H9 (cell line): ENCODE results near the gene POLR2A. TPM values are rescaled to one million over a fixed set of nuclear protein-coding genes. Genes with fewer than 3 reads are reported as not detected.

Source experiments
- DNase-seq: peaks from one replicate; pipeline ENCODE4 v3.0.0-alpha.2; 2017
- H2AFZ ChIP-seq: one replicate; pipeline ENCODE4 v1.6.1; 2013; ENCODE audit warnings: mild to moderate bottlenecking, low read length, control low read depth, moderate library complexity
- H2AK5ac ChIP-seq: 2 replicates; pipeline ENCODE4 v1.6.1; 2013; ENCODE audit warnings: low read length, control low read depth, mixed read lengths; ENCODE audit not compliant: insufficient read length
- H2BK120ac ChIP-seq: one replicate; pipeline ENCODE4 v1.6.1; 2013; ENCODE audit warnings: low read depth, mild to moderate bottlenecking, low read length, control low read depth, inconsistent platforms; ENCODE audit not compliant: poor library complexity, severe bottlenecking
- H2BK12ac ChIP-seq: 2 replicates; pipeline ENCODE4 v1.6.1; 2013; ENCODE audit warnings: low read length, control low read depth, mixed read lengths, low read depth; ENCODE audit not compliant: insufficient read length
- H2BK15ac ChIP-seq: 2 replicates; pipeline ENCODE4 v1.6.1; 2013; ENCODE audit warnings: low read depth, low read length, control low read depth
- H2BK20ac ChIP-seq: one replicate; pipeline ENCODE4 v1.6.1; 2013; ENCODE audit warnings: low read depth, mild to moderate bottlenecking, low read length, control low read depth, inconsistent platforms; ENCODE audit not compliant: poor library complexity, severe bottlenecking
- H2BK5ac ChIP-seq: 2 replicates; pipeline ENCODE4 v1.6.1; 2013; ENCODE audit warnings: low read length, control low read depth, mixed read lengths; ENCODE audit not compliant: insufficient read length
- H3K14ac ChIP-seq: 2 replicates; pipeline ENCODE4 v1.6.1; 2013; ENCODE audit warnings: low read length, control low read depth; ENCODE audit not compliant: insufficient read depth
- H3K18ac ChIP-seq: 2 replicates; pipeline ENCODE4 v1.6.1; 2013; ENCODE audit warnings: low read depth, mild to moderate bottlenecking, mixed read lengths, low read length, control low read depth; ENCODE audit not compliant: insufficient read length
- H3K23ac ChIP-seq: 2 replicates; pipeline ENCODE4 v1.6.1; 2013; ENCODE audit warnings: low read length, control low read depth, mixed read lengths, low read depth; ENCODE audit not compliant: insufficient read length
- H3K23me2 ChIP-seq: 2 replicates; pipeline ENCODE4 v1.6.1; 2013; ENCODE audit warnings: low read depth, mild to moderate bottlenecking, mixed read lengths, low read length, control low read depth; ENCODE audit not compliant: insufficient read length, poor library complexity, severe bottlenecking
- H3K27ac ChIP-seq: 2 replicates; pipeline ENCODE4 v1.5.1; 2013; ENCODE audit warnings: low read length, control low read depth, mixed read lengths, low read depth; ENCODE audit not compliant: insufficient read length
- H3K27me3 ChIP-seq: 2 replicates; pipeline ENCODE4 v1.6.1; 2013; ENCODE audit warnings: low read length, control low read depth, inconsistent platforms; ENCODE audit not compliant: insufficient read depth
- H3K4ac ChIP-seq: 2 replicates; pipeline ENCODE4 v1.6.1; 2013; ENCODE audit warnings: low read depth, mild to moderate bottlenecking, control low read depth, inconsistent platforms, low read length, moderate library complexity
- H3K4me1 ChIP-seq: 2 replicates; pipeline ENCODE4 v1.6.1; 2013; ENCODE audit warnings: low read length, control low read depth, inconsistent platforms; ENCODE audit not compliant: insufficient read depth
- H3K4me2 ChIP-seq: 2 replicates; pipeline ENCODE4 v1.6.1; 2013; ENCODE audit warnings: low read length, control low read depth, mixed read lengths; ENCODE audit not compliant: insufficient read length, insufficient read depth
- H3K56ac ChIP-seq: 2 replicates; pipeline ENCODE4 v1.6.1; 2013; ENCODE audit warnings: low read depth, mild to moderate bottlenecking, mixed read lengths, low read length, control low read depth; ENCODE audit not compliant: insufficient read length
- H3K79me1 ChIP-seq: 2 replicates; pipeline ENCODE4 v1.6.1; 2013; ENCODE audit warnings: low read depth, mild to moderate bottlenecking, moderate library complexity, low read length, control low read depth, inconsistent platforms; ENCODE audit not compliant: insufficient read depth, poor library complexity, severe bottlenecking
- H3K79me2 ChIP-seq: 2 replicates; pipeline ENCODE4 v1.6.1; 2013; ENCODE audit warnings: low read length, control low read depth, inconsistent platforms; ENCODE audit not compliant: insufficient read depth
- H3K9ac ChIP-seq: 2 replicates; pipeline ENCODE4 v1.6.1; 2013; ENCODE audit warnings: low read length, control low read depth, mixed read lengths; ENCODE audit not compliant: insufficient read length; ENCODE audit errors: extremely low read depth
- H3K9me3 ChIP-seq: one replicate; pipeline ENCODE4 v1.6.1; 2013; ENCODE audit warnings: low read depth, low read length, inconsistent platforms; ENCODE audit not compliant: control insufficient read depth
- H3T11ph ChIP-seq: one replicate; pipeline ENCODE4 v1.6.1; 2013; ENCODE audit warnings: mild to moderate bottlenecking, low read length, control low read depth, inconsistent platforms
- H4K20me1 ChIP-seq: one replicate; pipeline ENCODE4 v1.6.1; 2013; ENCODE audit not compliant: control insufficient read depth, insufficient read length, insufficient read depth
- H4K5ac ChIP-seq: 2 replicates; pipeline ENCODE4 v1.6.1; 2013; ENCODE audit warnings: low read depth, mild to moderate bottlenecking, mixed read lengths, low read length, control low read depth; ENCODE audit not compliant: insufficient read length
- H4K8ac ChIP-seq: replicated peaks from 2 replicates; pipeline ENCODE4 v1.6.1; 2013; ENCODE audit warnings: low read length, control low read depth, mixed read lengths, low read depth; ENCODE audit not compliant: insufficient read length
- H4K91ac ChIP-seq: 2 replicates; pipeline ENCODE4 v1.6.1; 2013; ENCODE audit warnings: low read depth, mild to moderate bottlenecking, moderate library complexity, mixed read lengths, low read length, control low read depth; ENCODE audit not compliant: insufficient read length
- H3K27ac Mint-ChIP-seq, 3 experiments: 2 replicates in 2 of 3; 3 replicates in 1 of 3; pipeline ENCODE4 v1.8.0; 2020 to 2021; ENCODE audit warnings: mixed read lengths in 3 of 3, mild to moderate bottlenecking in 1 of 3, moderate library complexity in 1 of 3
- H3K27me3 Mint-ChIP-seq: 2 replicates; pipeline ENCODE4 v1.8.0; 2021; ENCODE audit warnings: low read depth, mild to moderate bottlenecking, moderate library complexity, mixed read lengths
- H3K36me3 Mint-ChIP-seq, 3 experiments: 2 replicates in 2 of 3; 3 replicates in 1 of 3; pipeline ENCODE4 v1.8.0; 2020 to 2021; ENCODE audit warnings: low read depth in 3 of 3, mixed read lengths in 3 of 3; ENCODE audit not compliant: insufficient read depth in 1 of 3
- H3K4me1 Mint-ChIP-seq, 2 experiments: 2 replicates each; pipeline ENCODE4 v1.8.0; 2020; ENCODE audit warnings: mixed read lengths in 2 of 2
- H3K4me3 Mint-ChIP-seq, 2 experiments: 2 replicates in 1 of 2; 3 replicates in 1 of 2; pipeline ENCODE4 v1.8.0; 2020 to 2021; ENCODE audit warnings: mild to moderate bottlenecking in 2 of 2, mixed read lengths in 2 of 2, moderate library complexity in 1 of 2
- H3K9me3 Mint-ChIP-seq, 2 experiments: 2 replicates in 1 of 2; 3 replicates in 1 of 2; pipeline ENCODE4 v1.8.0; 2020; ENCODE audit warnings: mild to moderate bottlenecking in 2 of 2, mixed read lengths in 2 of 2, moderate library complexity in 1 of 2
- WGBS: extraction: QIAGEN DNeasy Blood & Tissue Kit; methylation state at CpG from one replicate; pipeline ENCODE4 v1.1.7; 2013; ENCODE audit warnings: missing lambda C conversion rate, low lambda C conversion rate, mixed read lengths; ENCODE audit not compliant: insufficient read length; ENCODE audit errors: extremely low coverage; 5-methylcytosine and 5-hydroxymethylcytosine counted together
- total RNA-seq: library from RNA; stranded (reverse); gene quantifications from 2 replicates; pipeline ENCODE4 v1.2.1, GENCODE V29; 2021
- TF ChIP-seq, protein P1 (sequence below): fragments of 200-600 bp; sonication (generic); conservative IDR thresholded peaks from 3 replicates; pipeline ENCODE4 v1.8.0; 2021; ENCODE audit warnings: antibody characterized with exemption, mild to moderate bottlenecking

Gene POLR2A
- total RNA-seq, 1 experiment from 2014 or later = 153 TPM

DNA sequence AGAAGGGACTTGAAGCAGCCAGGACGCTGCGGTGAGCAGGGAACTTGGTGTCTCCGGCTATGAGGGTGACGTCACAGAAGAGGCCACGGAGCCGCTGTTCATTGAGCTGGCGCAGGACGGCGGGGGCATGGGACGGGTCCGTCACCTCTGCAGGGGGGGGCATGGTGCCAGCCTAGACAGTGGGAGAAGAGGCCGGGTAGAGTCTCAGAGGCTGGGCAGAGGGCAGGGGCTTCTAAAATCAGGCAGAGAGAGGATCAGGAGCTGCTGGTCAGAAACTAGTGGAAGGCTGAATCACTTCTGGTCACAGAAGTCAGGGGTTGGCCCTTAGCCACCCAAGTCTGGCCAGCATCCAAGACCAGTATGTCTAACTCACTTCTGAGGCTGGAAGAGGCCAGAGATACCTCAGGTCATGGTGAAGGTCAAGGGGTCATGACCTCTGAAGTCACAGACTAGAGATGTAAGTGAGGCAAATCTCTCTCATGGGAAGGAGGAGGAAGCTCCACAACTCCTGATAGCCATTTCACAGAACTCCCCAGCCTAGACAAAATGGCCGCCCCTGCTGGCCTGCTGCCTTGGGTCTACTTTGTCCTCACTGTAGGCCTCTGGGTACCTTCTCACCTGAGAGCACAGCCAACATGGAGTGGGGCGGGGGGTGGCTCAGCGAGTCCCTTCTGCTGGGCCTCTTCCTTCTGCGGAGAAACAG is 17.4 kb upstream of the POLR2A start:
- Mint-ChIP-seq H3K27ac (peak overlapping the region in 2 of 3 experiments; percentile 44 to 91; a peak in 4 of 7 replicates), H3K9me3 (no peaks in the 10 kb centered on the region), H3K27me3 (no peaks in the 10 kb centered on the region), H3K36me3 (peaks cover 2 to 18% (median 17%) of the 10 kb centered on the region in 3 experiments; a peak in 5 of 7 replicates), H3K4me3 (no peak overlapping the region), H3K4me1 (peaks cover 0 to 2% of the 10 kb centered on the region in 2 experiments)
- no peak overlapping the region; the same call in 1 of the 2 replicates for H3K14ac ChIP-seq
- no CpG with 5 or more reads among the region's 16 CpGs for WGBS
- no peak overlapping the region for H2BK5ac ChIP-seq
- no peaks in the 10 kb centered on the region for H3K79me2 ChIP-seq
- H3K4me1 ChIP-seq = no peaks in the 10 kb centered on the region; the same call in 1 of the 2 replicates
- no peak overlapping the region for H2BK12ac ChIP-seq
- no peak overlapping the region for H3K4me2 ChIP-seq
- H3K79me1 ChIP-seq = no peaks in the 10 kb centered on the region
- no peak overlapping the region for H2BK120ac ChIP-seq
- H3K9ac ChIP-seq = no peak overlapping the region
- no peak overlapping the region for H2BK15ac ChIP-seq
- no peaks in the 10 kb centered on the region for H3K23me2 ChIP-seq
- H2AFZ ChIP-seq = no peak overlapping the region
- no peak overlapping the region for H4K5ac ChIP-seq
- no peak overlapping the region for H3K4ac ChIP-seq
- no peak overlapping the region for H3K18ac ChIP-seq
- no peaks in the 10 kb centered on the region for H3K9me3 ChIP-seq
- H2AK5ac ChIP-seq = no peak overlapping the region
- no peak overlapping the region for H3K56ac ChIP-seq
- no peak overlapping the region for H4K91ac ChIP-seq
- H2BK20ac ChIP-seq = no peak overlapping the region
- H3T11ph ChIP-seq = no peak overlapping the region
- no peak overlapping the region for H3K27ac ChIP-seq
- TF ChIP-seq, protein P1, sequence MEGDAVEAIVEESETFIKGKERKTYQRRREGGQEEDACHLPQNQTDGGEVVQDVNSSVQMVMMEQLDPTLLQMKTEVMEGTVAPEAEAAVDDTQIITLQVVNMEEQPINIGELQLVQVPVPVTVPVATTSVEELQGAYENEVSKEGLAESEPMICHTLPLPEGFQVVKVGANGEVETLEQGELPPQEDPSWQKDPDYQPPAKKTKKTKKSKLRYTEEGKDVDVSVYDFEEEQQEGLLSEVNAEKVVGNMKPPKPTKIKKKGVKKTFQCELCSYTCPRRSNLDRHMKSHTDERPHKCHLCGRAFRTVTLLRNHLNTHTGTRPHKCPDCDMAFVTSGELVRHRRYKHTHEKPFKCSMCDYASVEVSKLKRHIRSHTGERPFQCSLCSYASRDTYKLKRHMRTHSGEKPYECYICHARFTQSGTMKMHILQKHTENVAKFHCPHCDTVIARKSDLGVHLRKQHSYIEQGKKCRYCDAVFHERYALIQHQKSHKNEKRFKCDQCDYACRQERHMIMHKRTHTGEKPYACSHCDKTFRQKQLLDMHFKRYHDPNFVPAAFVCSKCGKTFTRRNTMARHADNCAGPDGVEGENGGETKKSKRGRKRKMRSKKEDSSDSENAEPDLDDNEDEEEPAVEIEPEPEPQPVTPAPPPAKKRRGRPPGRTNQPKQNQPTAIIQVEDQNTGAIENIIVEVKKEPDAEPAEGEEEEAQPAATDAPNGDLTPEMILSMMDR = no peak
- H3K27me3 ChIP-seq = no peaks in the 10 kb centered on the region
- H3K23ac ChIP-seq = no peak overlapping the region
- peaks cover 2% of the 10 kb centered on the region for H4K20me1 ChIP-seq
- no peak overlapping the region for H4K8ac ChIP-seq
- no peak for DNase-seq
